Coronary artery (tissue), 2 donors: Measurements from ENCODE around the gene SH3TC1.

Source experiments
- DNase-seq: peaks from one replicate; pipeline ENCODE4 v3.0.0-alpha.2; 2017; ENCODE audit warnings: low spot score
- H3K27ac ChIP-seq, 2 donors: fragments of 200-600 bp; sonication (generic); one replicate each; pipeline ENCODE4 v1.5.1; 2016 to 2019
- H3K4me3 ChIP-seq: fragments of 200-600 bp; sonication (generic); 2 replicates; pipeline ENCODE4 v1.5.1; 2016; ENCODE audit warnings: mild to moderate bottlenecking, moderate library complexity
- CTCF ChIP-seq: fragments of 200-600 bp; sonication (generic); IDR thresholded peaks from one replicate; pipeline ENCODE4 v1.5.1; 2019; ENCODE audit warnings: antibody characterized with exemption

SH3TC1 gene

GRCh38 chr4:8269535-8270417 is 70.7 kb downstream of the SH3TC1 start, which contains the start of gene HTRA3:
Gene HTRA3, plus strand, starts transcription at chr4:8269754. Its CDS starts 215 bp downstream, at chr4:8269969.
- no peak for TF ChIP-seq CTCF
- no peak for DNase-seq
- Histone ChIP-seq H3K27ac (peak within 1 kb of the TSS in 1 of 2 donors; percentile 71), H3K4me3 (peak within 1 kb of the TSS; percentile 69)

GRCh38 chr4:8270418-8270771 is 71.3 kb downstream of the SH3TC1 start:
- no peak for DNase-seq
- H3K27ac ChIP-seq: peak overlapping the region in 1 of 2 donors; percentile 71
- peak overlapping the region; percentile 69 for H3K4me3 ChIP-seq
- TF ChIP-seq CTCF: no peak

GRCh38 chr4:8270912-8271815 is 72.1 kb downstream of the SH3TC1 start:
- Histone ChIP-seq H3K27ac (peak overlapping the region in 1 of 2 donors; percentile 56), H3K4me3 (peak overlapping the region; percentile 69)
- DNase-seq: no peak
- TF ChIP-seq CTCF: no peak

- no peak for DNase-seq
- no peak for TF ChIP-seq CTCF
- Histone ChIP-seq H3K4me3 (peak overlapping the region; percentile 69), H3K27ac (peak overlapping the region in 1 of 2 donors; percentile 56)
These were observed 72.7 kb downstream of the SH3TC1 start for GRCh38 chr4:8271821-8272220.

- TF ChIP-seq CTCF: no peak
- DNase-seq: no peak
- Histone ChIP-seq H3K27ac (peak overlapping the region in 1 of 2 donors; percentile 56), H3K4me3 (peak overlapping the region; percentile 38)
These were observed 73.7 kb downstream of the SH3TC1 start for GRCh38 chr4:8272472-8273428.

- H3K4me3 ChIP-seq: no peak overlapping the region
- no peak for TF ChIP-seq CTCF
- peak overlapping the region in 1 of 2 donors; percentile 56 for H3K27ac ChIP-seq
- DNase-seq: no peak
These were observed 74.4 kb downstream of the SH3TC1 start for GRCh38 chr4:8273450-8273849.
